Large intestine (tissue), 3 donors: ENCODE results near the gene ATR. TPM values are rescaled to one million over a fixed set of nuclear protein-coding genes. Genes with fewer than 3 reads are reported as not detected.
"Not testable (repeated sequence)": the region's sequence is repeated elsewhere in the genome, so short reads cannot be mapped to it uniquely, and the experiment has no call there.

ENCODE experiments used
- DNase-seq, 2 donors: peaks; one replicate each; pipeline versions ENCODE4 v3.0.0 to v3.0.0-alpha.2; 2013
- H3K27ac ChIP-seq: one replicate; pipeline ENCODE4 v1.5.1; 2013; ENCODE audit warnings: low read length
- H3K27me3 ChIP-seq: 2 replicates; pipeline ENCODE4 v1.6.1; 2013; ENCODE audit warnings: low read length; ENCODE audit not compliant: control insufficient read depth, insufficient read depth
- H3K36me3 ChIP-seq: 2 replicates; pipeline ENCODE4 v1.6.1; 2013; ENCODE audit warnings: low read length; ENCODE audit not compliant: control insufficient read depth, insufficient read depth
- H3K4me1 ChIP-seq: one replicate; pipeline ENCODE4 v1.6.1; 2013; ENCODE audit warnings: low read length; ENCODE audit not compliant: control insufficient read depth, insufficient read depth
- H3K4me3 ChIP-seq: one replicate; pipeline ENCODE4 v1.5.1; 2013; ENCODE audit warnings: low read length
- H3K9me3 ChIP-seq: one replicate; pipeline ENCODE4 v1.6.1; 2013; ENCODE audit warnings: mild to moderate bottlenecking, low read depth, low read length, moderate library complexity; ENCODE audit not compliant: control insufficient read depth
- WGBS: methylation state at CpG from one replicate; pipeline ENCODE4 v1.1.5; 2013; ENCODE audit warnings: low lambda C conversion rate; ENCODE audit not compliant: insufficient coverage; 5-methylcytosine and 5-hydroxymethylcytosine counted together
- polyA plus RNA-seq: library from polyadenylated mRNA; unstranded; fragments of 120-200 nt; gene quantifications from one replicate; pipeline ENCODE4 v1.2.1, GENCODE V29; 2013

Gene ATR
- polyA plus RNA-seq, 1 donor = 18.6 TPM

- H3K4me1 ChIP-seq, DNase-seq, H3K9me3 ChIP-seq, H3K4me3 ChIP-seq, H3K27me3 ChIP-seq, H3K27ac ChIP-seq, H3K36me3 ChIP-seq: not testable (repeated sequence)
- WGBS = no CpG with 5 or more reads among the region's 3 CpGs
These were observed 9.1 kb downstream of the ATR start for GRCh38 chr3:142569422-142569821.

- Histone ChIP-seq H3K36me3 (peaks cover 8% of the 10 kb centered on the region), H3K4me3 (peak overlapping the region; percentile 1), H3K4me1 (no peaks in the 10 kb centered on the region), H3K9me3 (peaks cover 7% of the 10 kb centered on the region), H3K27ac (no peak overlapping the region), H3K27me3 (no peaks in the 10 kb centered on the region)
- peak in 1 of 2 donors; percentile 30 for DNase-seq
- WGBS = no CpG with 5 or more reads among the region's 21 CpGs
These were observed 10.0 kb downstream of the ATR start for GRCh38 chr3:142568393-142569017.

DNA sequence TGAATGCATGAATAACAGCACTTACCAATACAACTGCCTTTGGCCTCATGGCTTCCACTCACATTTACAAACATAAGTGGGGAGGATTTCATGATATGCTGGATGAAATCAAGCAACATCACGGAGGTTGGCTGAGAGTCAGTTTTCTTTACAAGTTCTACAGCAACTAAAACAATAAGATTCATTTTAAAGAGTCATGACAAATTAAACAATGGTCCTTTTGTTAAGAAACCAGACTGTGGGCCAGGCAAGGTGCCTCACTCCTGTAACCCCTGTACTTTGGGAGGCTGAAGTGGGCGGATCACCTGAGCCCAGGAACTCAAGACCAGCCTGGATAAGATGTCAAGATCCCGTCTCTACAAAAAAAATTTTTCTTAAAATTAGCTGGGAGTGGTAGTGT is 12.4 kb downstream of the ATR start:
- WGBS = no CpG with 5 or more reads among the region's 3 CpGs
- H3K36me3 ChIP-seq = peaks cover 8% of the 10 kb centered on the region
- H3K27me3 ChIP-seq = no peaks in the 10 kb centered on the region
- H3K9me3 ChIP-seq = peaks cover 7% of the 10 kb centered on the region
- no peak for DNase-seq
- H3K27ac ChIP-seq = no peak overlapping the region
- no peak overlapping the region for H3K4me3 ChIP-seq
- no peaks in the 10 kb centered on the region for H3K4me1 ChIP-seq

DNA sequence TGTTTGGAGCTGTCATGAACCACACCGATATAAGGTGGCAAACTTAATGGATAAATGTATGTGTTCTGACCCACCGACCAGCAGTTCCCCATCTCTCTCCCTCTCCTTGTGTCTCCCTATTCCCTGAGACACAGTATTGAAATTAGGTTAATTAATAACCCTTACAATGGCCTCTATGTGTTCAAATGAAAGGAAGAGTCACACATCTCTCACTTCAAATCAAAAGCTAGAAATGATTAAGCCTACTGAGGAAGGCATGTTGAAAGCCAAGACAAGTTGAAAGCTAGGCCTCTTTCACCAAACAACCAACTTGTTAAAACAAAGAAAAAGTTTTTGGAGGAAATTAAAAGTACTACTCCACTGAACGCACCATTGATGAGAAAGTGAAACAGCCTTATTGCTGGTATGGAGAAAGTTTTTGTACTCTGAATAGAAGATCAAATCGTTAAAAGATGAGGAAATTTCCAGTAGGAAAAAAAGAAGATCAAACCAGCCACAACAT is 15.0 kb downstream of the ATR start:
- Histone ChIP-seq H3K36me3 (peaks cover 7% of the 10 kb centered on the region), H3K9me3 (peaks cover 4% of the 10 kb centered on the region), H3K27me3 (no peaks in the 10 kb centered on the region), H3K4me3 (no peak overlapping the region), H3K4me1 (no peaks in the 10 kb centered on the region), H3K27ac (no peak overlapping the region)
- 74% methylated on average over 2 of the region's 4 CpGs for WGBS
- DNase-seq = no peak

- H3K9me3 ChIP-seq = no peaks in the 10 kb centered on the region
- DNase-seq = no peak
- H3K4me1 ChIP-seq = no peaks in the 10 kb centered on the region
- H3K27ac ChIP-seq = no peak overlapping the region
- no peak overlapping the region for H3K4me3 ChIP-seq
- H3K36me3 ChIP-seq = peaks cover 21% of the 10 kb centered on the region
- H3K27me3 ChIP-seq = no peaks in the 10 kb centered on the region
These were observed 18.4 kb downstream of the ATR start for GRCh38 chr3:142560118-142560517.

DNA sequence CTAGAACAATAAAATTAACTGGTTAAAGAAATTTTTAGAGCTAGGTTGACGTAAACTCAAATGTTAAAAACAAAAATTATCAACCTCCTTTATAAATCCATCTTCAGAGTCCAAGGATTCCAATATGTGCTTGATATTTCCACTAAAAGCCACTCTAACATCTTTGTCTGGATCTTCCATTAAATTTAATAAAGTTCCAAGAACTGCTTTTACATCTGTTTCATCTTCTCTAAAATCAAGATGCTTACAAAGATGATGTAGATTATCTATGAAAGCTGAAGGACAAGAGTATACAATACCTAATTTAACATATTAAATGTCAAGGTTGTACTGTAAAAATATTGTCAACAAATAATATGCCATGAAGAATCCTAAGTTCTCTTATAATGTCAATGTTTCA is 24.8 kb downstream of the ATR start:
- 83% methylated on average over 1 of the region's 1 CpG for WGBS
- Histone ChIP-seq H3K36me3 (peaks cover 39% of the 10 kb centered on the region), H3K4me1 (no peaks in the 10 kb centered on the region), H3K27ac (no peak overlapping the region), H3K27me3 (no peaks in the 10 kb centered on the region), H3K9me3 (no peaks in the 10 kb centered on the region), H3K4me3 (no peak overlapping the region)
- no peak for DNase-seq

DNA sequence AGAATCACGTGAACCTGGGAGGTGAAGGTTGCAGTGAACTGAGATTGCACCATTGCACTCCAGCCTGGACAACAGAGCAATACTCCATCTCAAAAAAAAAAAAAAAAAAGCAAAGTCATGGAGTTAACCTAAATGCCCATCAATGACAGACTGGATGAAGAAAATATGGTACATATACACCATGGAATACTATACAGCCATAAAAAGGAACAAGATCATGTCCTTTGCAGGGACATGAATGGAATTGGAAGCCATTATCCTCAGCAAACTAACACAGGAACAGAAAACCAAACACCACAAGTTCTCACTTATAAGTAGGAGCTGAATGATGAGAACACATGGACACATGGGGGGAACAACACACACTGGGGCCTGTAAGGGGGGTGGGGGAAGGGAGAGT is 26.0 kb downstream of the ATR start:
- H3K27me3 ChIP-seq, H3K27ac ChIP-seq, H3K4me1 ChIP-seq, H3K9me3 ChIP-seq, H3K4me3 ChIP-seq, DNase-seq: not testable (repeated sequence)
- peaks cover 35% of the 10 kb centered on the region for H3K36me3 ChIP-seq
- WGBS = no CpG with 5 or more reads among the region's 1 CpG

GRCh38 chr3:142549986-142550385 is 28.5 kb downstream of the ATR start:
- no peaks in the 10 kb centered on the region for H3K27me3 ChIP-seq
- 100% methylated on average over 1 of the region's 7 CpGs for WGBS
- DNase-seq = no peak
- no peaks in the 10 kb centered on the region for H3K4me1 ChIP-seq
- peaks cover 33% of the 10 kb centered on the region for H3K36me3 ChIP-seq
- no peaks in the 10 kb centered on the region for H3K9me3 ChIP-seq
- no peak overlapping the region for H3K27ac ChIP-seq
- H3K4me3 ChIP-seq = no peak overlapping the region

DNA sequence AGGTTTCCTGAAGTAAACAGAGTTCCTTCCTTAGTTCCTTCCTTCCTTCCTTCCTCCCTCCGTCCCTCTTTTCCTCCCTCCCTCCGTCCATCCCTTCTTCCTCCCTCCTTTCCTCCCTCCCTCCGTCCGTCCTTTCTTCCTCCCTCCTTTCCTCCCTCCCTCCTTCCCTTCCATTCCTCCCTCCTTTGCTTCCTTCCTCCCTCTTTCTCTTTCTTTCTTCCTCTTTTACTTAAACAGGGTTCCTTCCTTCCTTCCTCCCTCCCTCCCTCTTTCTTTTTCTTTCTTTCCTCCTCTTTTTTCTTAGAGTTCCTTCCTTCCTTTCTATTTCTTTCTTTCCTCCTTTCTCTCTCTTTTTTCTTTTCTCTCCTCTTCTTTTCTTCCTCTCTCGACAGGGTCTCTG is 35.2 kb downstream of the ATR start:
- whole genome bisulfite sequencing = 90% methylated on average over 5 of the region's 5 CpGs
- no peak for DNase-seq

DNA sequence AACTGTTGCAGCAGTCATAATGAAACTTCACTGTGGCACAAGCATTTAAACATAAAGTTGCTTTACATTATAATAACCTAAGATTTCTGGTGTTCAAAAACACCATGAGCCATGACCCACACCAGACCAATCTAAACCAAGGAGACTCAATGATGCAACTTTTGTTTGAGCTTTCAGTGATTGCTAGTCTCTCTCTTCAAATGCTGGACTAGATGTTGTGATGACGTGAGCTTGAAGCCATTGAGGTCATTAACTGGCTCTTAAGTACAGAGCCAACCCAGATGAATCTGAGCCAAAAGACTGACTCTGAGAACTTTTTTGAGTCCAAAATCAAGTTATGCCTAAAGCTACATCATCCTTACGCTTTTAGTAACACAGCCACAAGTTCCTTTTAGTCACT is 36.5 kb downstream of the ATR start:
- no peaks in the 10 kb centered on the region for H3K4me1 ChIP-seq
- no peaks in the 10 kb centered on the region for H3K27me3 ChIP-seq
- H3K36me3 ChIP-seq = peaks cover 17% of the 10 kb centered on the region
- DNase-seq = no peak
- no peaks in the 10 kb centered on the region for H3K9me3 ChIP-seq
- H3K27ac ChIP-seq = no peak overlapping the region
- H3K4me3 ChIP-seq = no peak overlapping the region
- WGBS = no CpG with 5 or more reads among the region's 2 CpGs

More for the DNA sequence above, 35.2 kb downstream of the ATR start:
- H3K9me3 ChIP-seq = no peaks in the 10 kb centered on the region
- no peaks in the 10 kb centered on the region for H3K27me3 ChIP-seq
- no peaks in the 10 kb centered on the region for H3K4me1 ChIP-seq
- no peak overlapping the region for H3K4me3 ChIP-seq
- H3K27ac ChIP-seq = no peak overlapping the region
- peaks cover 16% of the 10 kb centered on the region for H3K36me3 ChIP-seq

DNA sequence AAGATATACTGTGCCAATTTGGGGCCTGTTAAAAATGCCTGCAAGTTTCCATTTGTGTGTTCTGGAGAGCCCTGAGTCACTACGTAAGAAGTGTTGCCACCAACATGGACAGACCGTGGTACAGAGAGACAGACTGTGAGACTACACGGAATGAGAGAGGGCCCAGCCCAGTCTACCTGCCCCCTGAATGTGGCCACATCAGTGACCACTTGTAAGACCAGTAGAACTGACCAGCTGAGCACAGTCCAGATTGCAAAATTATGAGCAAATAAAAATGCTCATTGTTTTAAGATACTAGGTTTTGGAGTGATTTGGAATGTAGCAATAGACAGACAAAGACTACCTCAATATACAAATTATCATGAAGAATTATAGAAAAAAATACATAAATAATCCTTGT is 42.0 kb downstream of the ATR start:
- Histone ChIP-seq H3K36me3 (peaks cover 23% of the 10 kb centered on the region), H3K4me3 (no peak overlapping the region), H3K9me3 (no peaks in the 10 kb centered on the region), H3K27me3 (no peaks in the 10 kb centered on the region), H3K27ac (no peak overlapping the region), H3K4me1 (no peaks in the 10 kb centered on the region)
- no peak for DNase-seq
- WGBS = no CpG with 5 or more reads among the region's 3 CpGs
